Testis (tissue), 2 donors: ENCODE measurements around the gene FSD1.

Source experiments
- CTCF ChIP-seq, 3 experiments: fragments of 450-650 bp in 2 of 3; fragments of 200-600 bp in 1 of 3; sonication (generic) in 1 of 3; IDR thresholded peaks; one replicate each; pipeline ENCODE4 v1.5.1; 2016 to 2019; ENCODE audit warnings: antibody characterized with exemption in 3 of 3, mild to moderate bottlenecking in 2 of 3, moderate library complexity in 1 of 3
- POLR2A ChIP-seq: fragments of 450-650 bp; IDR thresholded peaks from one replicate; pipeline ENCODE4 v1.6.1; 2017; ENCODE audit warnings: antibody characterized with exemption, mild to moderate bottlenecking, moderate library complexity

GRCh38 chr19:4357095-4357797 lies 52.8 kb downstream of the FSD1 start:
- no peak for TF ChIP-seq POLR2A
- TF ChIP-seq CTCF (IDR thresholded peaks at IDR 0.05) = no peak
